ENCODE results near the gene MRPL34. TPM values are rescaled to one million over a fixed set of nuclear protein-coding genes. Genes with fewer than 3 reads are reported as not detected.
A peak's percentile ranks its signal among the peaks of the same experiment; 100 is the strongest.

The MRPL34 gene
- total and polyA plus RNA-seq, 3 experiments from 2014 or later = 136 to 227 (median 138) TPM

- DNase-seq = no peak
- POLR2A ChIA-PET = no interaction called here
- H3K36me3 ChIP-seq (ENCODE audit: insufficient read depth, low read length) = no peaks in the 10 kb centered on the region
- H3K4me3 Mint-ChIP-seq = peak overlapping the region in 2 of 7 donors; percentile 13 to 71
- H3K9me3 Mint-ChIP-seq = no peaks in the 10 kb centered on the region
- peaks cover 21% of the 10 kb centered on the region for H3K4me1 ChIP-seq (ENCODE audit: insufficient read depth, low read length)
- no peak overlapping the region for H3K27ac ChIP-seq (ENCODE audit: low read depth, low read length)
- no peaks in the 10 kb centered on the region for H3K27me3 ChIP-seq (ENCODE audit: insufficient read depth, low read length, poor library complexity, severe bottlenecking)
- H3K36me3 Mint-ChIP-seq = peaks cover 0 to 11% (median 0%) of the 10 kb centered on the region in 3 donors
- peaks cover 23 to 37% (median 28%) of the 10 kb centered on the region in 3 donors for H3K4me1 Mint-ChIP-seq
- no peaks in the 10 kb centered on the region for H3K9me3 ChIP-seq (ENCODE audit: low read length)
- H3K27ac Mint-ChIP-seq = peak overlapping the region in 2 of 8 donors; percentile 15 to 50
- CTCF ChIA-PET = no interaction called here
- H3K4me3 ChIP-seq (ENCODE audit: low read length) = no peak overlapping the region
- no peaks in the 10 kb centered on the region for H3K27me3 Mint-ChIP-seq
Observed at GRCh38 chr19:17300992-17301619, 4.6 kb upstream of the MRPL34 start.

DNA sequence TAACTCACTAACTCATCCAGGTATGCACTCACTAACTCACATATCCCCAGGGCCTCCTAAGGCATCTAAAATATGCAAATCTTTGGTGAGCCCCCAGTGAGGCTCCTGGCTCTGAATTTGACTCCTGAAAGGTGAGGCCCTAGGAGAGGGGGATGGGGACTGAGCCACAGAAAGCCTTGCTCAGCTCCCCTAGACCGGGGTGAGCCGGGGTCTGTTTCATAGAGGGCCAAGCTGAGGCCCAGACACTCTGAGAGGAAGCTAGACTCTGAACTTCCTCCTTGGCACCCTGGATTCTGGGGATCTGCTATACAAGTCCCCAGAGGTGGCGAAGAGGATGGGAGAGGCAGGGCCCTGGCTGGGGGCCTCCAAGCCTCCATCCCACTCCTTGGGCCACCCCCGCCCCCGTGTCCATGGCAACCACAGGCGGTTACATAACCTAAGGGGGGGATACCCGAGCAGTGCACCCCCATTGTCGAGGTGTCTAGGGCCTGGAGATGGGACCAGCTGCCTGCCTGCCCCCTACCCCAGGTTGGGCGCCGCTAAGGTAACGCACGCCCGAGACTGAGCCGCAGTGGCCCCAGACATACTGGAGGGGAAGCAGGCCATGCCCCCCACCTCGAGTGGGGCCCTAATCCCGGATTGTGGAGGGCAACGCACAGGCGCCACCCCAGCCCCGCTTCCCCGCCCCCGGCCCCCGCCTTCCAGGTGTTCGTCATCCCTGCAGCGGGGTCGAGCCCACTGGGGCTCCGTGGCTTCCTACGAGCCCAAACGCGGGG is 3.1 kb upstream of the MRPL34 start:
- peak overlapping the region in 6 of 8 donors; percentile 12 to 80 (median 57) for H3K27ac Mint-ChIP-seq

GRCh38 chr19:17303167-17303939 is 2.3 kb upstream of the MRPL34 start, which contains the start of gene ABHD8:
TSS of gene ABHD8 (minus strand) at chr19:17303425. CDS start at chr19:17301616, 1,809 bp downstream.
- ChIA-PET CTCF (interaction anchor here (0.6 to 1.5 kb wide), 6 partner anchors 9 to 193 kb away, joined by 3 to 8 read pairs (median 3); no protein-coding TSS in a partner anchor), POLR2A (interaction anchor here (0.9 kb wide), 1 partner anchor 11 kb away, joined by 3 read pairs; no protein-coding TSS in a partner anchor)
- Histone ChIP-seq H3K36me3 (ENCODE audit: insufficient read depth, low read length) (no peaks in the 10 kb centered on the region), H3K4me3 (ENCODE audit: low read length) (peak within 1 kb of the TSS; percentile 66), H3K27ac (ENCODE audit: low read depth, low read length) (peak within 1 kb of the TSS; percentile 53), H3K4me1 (ENCODE audit: insufficient read depth, low read length) (peaks cover 28% of the 10 kb centered on the region), H3K9me3 (ENCODE audit: low read length) (no peaks in the 10 kb centered on the region), H3K27me3 (ENCODE audit: insufficient read depth, low read length, poor library complexity, severe bottlenecking) (no peaks in the 10 kb centered on the region)
- DNase-seq = peak; percentile 88 to 94 (median 91)
- no peaks in the 10 kb centered on the region for H3K27me3 Mint-ChIP-seq
- no peaks in the 10 kb centered on the region for H3K9me3 Mint-ChIP-seq
- peak within 1 kb of the TSS; percentile 74 to 100 (median 78) for H3K4me3 Mint-ChIP-seq
- H3K27ac Mint-ChIP-seq = peak within 1 kb of the TSS; percentile 23 to 95 (median 71)
- peaks cover 0 to 5% (median 0%) of the 10 kb centered on the region in 3 donors for H3K36me3 Mint-ChIP-seq
- peaks cover 32 to 50% (median 41%) of the 10 kb centered on the region in 3 donors for H3K4me1 Mint-ChIP-seq

More for the DNA sequence above, 3.1 kb upstream of the MRPL34 start:
- peaks cover 28% of the 10 kb centered on the region for H3K4me1 ChIP-seq (ENCODE audit: insufficient read depth, low read length)
- peak overlapping the region; percentile 53 for H3K27ac ChIP-seq (ENCODE audit: low read depth, low read length)
- Mint-ChIP-seq H3K4me3 (peak overlapping the region; percentile 55 to 82 (median 74)), H3K36me3 (peaks cover 0 to 8% (median 0%) of the 10 kb centered on the region in 3 donors), H3K27me3 (no peaks in the 10 kb centered on the region), H3K9me3 (no peaks in the 10 kb centered on the region), H3K4me1 (peaks cover 28 to 44% (median 35%) of the 10 kb centered on the region in 3 donors)
- H3K36me3 ChIP-seq (ENCODE audit: insufficient read depth, low read length) = no peaks in the 10 kb centered on the region
- H3K9me3 ChIP-seq (ENCODE audit: low read length) = no peaks in the 10 kb centered on the region
- no peaks in the 10 kb centered on the region for H3K27me3 ChIP-seq (ENCODE audit: insufficient read depth, low read length, poor library complexity, severe bottlenecking)
- POLR2A ChIA-PET = interaction anchor here (0.9 kb wide), 1 partner anchor 88 kb away, joined by 3 read pairs; no protein-coding TSS in a partner anchor
- H3K4me3 ChIP-seq (ENCODE audit: low read length) = peak overlapping the region; percentile 66
- peak in 2 of 5 donors; percentile 17 to 67 for DNase-seq
- CTCF ChIA-PET = interaction anchor here (0.9 to 1.5 kb wide), 3 partner anchors 10 to 193 kb away, joined by 3 to 4 read pairs (median 3); no protein-coding TSS in a partner anchor

DNA sequence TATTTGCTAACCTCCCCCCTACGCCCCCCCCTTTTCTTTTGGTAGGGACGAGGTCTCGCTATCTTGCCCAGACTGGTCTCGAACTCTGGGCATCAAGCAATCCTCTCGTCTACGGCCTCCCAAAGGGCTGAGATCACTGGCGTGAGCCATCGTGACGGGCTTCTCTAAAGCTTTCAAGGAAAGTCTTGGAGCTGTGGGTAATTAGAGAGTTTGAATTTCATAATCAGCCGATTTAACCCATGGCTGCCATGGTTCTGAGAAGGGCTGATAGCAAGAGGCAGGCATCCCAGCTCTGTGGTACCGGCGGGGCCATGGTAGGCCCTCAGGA is 1.8 kb upstream of the MRPL34 start:
- peaks cover 30% of the 10 kb centered on the region for H3K4me1 ChIP-seq (ENCODE audit: insufficient read depth, low read length)
- Mint-ChIP-seq H3K4me3 (peak overlapping the region; percentile 74 to 100 (median 75)), H3K27me3 (no peaks in the 10 kb centered on the region), H3K9me3 (no peaks in the 10 kb centered on the region), H3K27ac (peak overlapping the region in 5 of 8 donors; percentile 23 to 90 (median 81)), H3K36me3 (peaks cover 0 to 4% (median 0%) of the 10 kb centered on the region in 3 donors), H3K4me1 (peaks cover 33 to 50% (median 42%) of the 10 kb centered on the region in 3 donors)
- H3K9me3 ChIP-seq (ENCODE audit: low read length) = no peaks in the 10 kb centered on the region
- H3K27ac ChIP-seq (ENCODE audit: low read depth, low read length) = peak overlapping the region; percentile 53
- no peak for DNase-seq
- CTCF ChIA-PET = interaction anchor here (0.6 to 1.8 kb wide), 7 partner anchors 9 to 192 kb away, joined by 3 to 8 read pairs (median 3); no protein-coding TSS in a partner anchor
- no peaks in the 10 kb centered on the region for H3K27me3 ChIP-seq (ENCODE audit: insufficient read depth, low read length, poor library complexity, severe bottlenecking)
- H3K36me3 ChIP-seq (ENCODE audit: insufficient read depth, low read length) = no peaks in the 10 kb centered on the region
- peak overlapping the region; percentile 66 for H3K4me3 ChIP-seq (ENCODE audit: low read length)
- POLR2A ChIA-PET = interaction anchor here (0.9 kb wide), 1 partner anchor 11 kb away, joined by 3 read pairs; no protein-coding TSS in a partner anchor

- H3K4me1 Mint-ChIP-seq = peaks cover 38 to 57% (median 48%) of the 10 kb centered on the region in 3 donors
- ChIA-PET CTCF (interaction anchor here (0.6 to 1.8 kb wide), 18 partner anchors 8 to 188 kb away, joined by 3 to 11 read pairs (median 4); partner anchors contain the start of genes BABAM1 and OCEL1), POLR2A (interaction anchor here (0.7 to 1.3 kb wide), 4 partner anchors 12 to 163 kb away, joined by 4 to 13 read pairs (median 6); partner anchors contain the start of gene ANO8)
- no peak for DNase-seq
- H3K9me3 ChIP-seq (ENCODE audit: low read length) = no peaks in the 10 kb centered on the region
- H3K4me3 ChIP-seq (ENCODE audit: low read length) = peak overlapping the region; percentile 92
- H3K27ac Mint-ChIP-seq = peak overlapping the region; percentile 23 to 99 (median 84)
- peaks cover 31% of the 10 kb centered on the region for H3K4me1 ChIP-seq (ENCODE audit: insufficient read depth, low read length)
- H3K36me3 Mint-ChIP-seq = peaks cover 0 to 8% (median 0%) of the 10 kb centered on the region in 3 donors
- H3K27me3 ChIP-seq (ENCODE audit: insufficient read depth, low read length, poor library complexity, severe bottlenecking) = no peaks in the 10 kb centered on the region
- no peaks in the 10 kb centered on the region for H3K9me3 Mint-ChIP-seq
- peaks cover 0 to 2% of the 10 kb centered on the region in 2 donors for H3K27me3 Mint-ChIP-seq
- peak overlapping the region; percentile 75 to 100 (median 89) for H3K4me3 Mint-ChIP-seq
- no peaks in the 10 kb centered on the region for H3K36me3 ChIP-seq (ENCODE audit: insufficient read depth, low read length)
- peak overlapping the region; percentile 43 for H3K27ac ChIP-seq (ENCODE audit: low read depth, low read length)
Observed at GRCh38 chr19:17304386-17305215, 1.1 kb upstream of the MRPL34 start.

DNA sequence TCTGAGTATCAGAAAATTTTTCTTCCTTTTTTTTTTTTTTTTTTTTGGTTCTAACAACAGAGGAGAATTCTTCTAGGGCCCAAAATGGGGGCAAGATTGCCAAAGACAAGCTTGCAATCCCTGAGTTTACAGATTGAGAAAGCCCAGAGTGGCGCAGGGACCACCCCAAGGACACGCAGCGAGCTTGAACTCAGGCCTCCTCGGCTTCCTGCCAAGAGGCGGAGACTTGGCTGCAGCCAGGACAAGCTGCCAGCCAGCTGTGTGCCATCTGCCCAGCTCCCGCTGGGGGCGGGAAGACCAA is 506 bp upstream of the MRPL34 start:
- Mint-ChIP-seq H3K9me3 (no peaks in the 10 kb centered on the region), H3K4me1 (peaks cover 40 to 61% (median 51%) of the 10 kb centered on the region in 3 donors), H3K27me3 (peaks cover 0 to 2% of the 10 kb centered on the region in 2 donors), H3K4me3 (peak overlapping the region; percentile 87 to 100 (median 90)), H3K27ac (peak overlapping the region; percentile 22 to 99 (median 84)), H3K36me3 (peaks cover 0 to 11% (median 0%) of the 10 kb centered on the region in 3 donors)
- no peaks in the 10 kb centered on the region for H3K9me3 ChIP-seq (ENCODE audit: low read length)
- DNase-seq = no peak
- H3K4me1 ChIP-seq (ENCODE audit: insufficient read depth, low read length) = peaks cover 35% of the 10 kb centered on the region
- CTCF ChIA-PET = interaction anchor here (0.6 to 1.8 kb wide), 14 partner anchors 8 to 87 kb away, joined by 3 to 11 read pairs (median 4); partner anchors contain the start of genes BABAM1 and OCEL1
- POLR2A ChIA-PET = interaction anchor here (0.7 to 1.3 kb wide), 4 partner anchors 12 to 162 kb away, joined by 4 to 13 read pairs (median 6); partner anchors contain the start of gene ANO8
- peak overlapping the region; percentile 92 for H3K4me3 ChIP-seq (ENCODE audit: low read length)
- no peaks in the 10 kb centered on the region for H3K36me3 ChIP-seq (ENCODE audit: insufficient read depth, low read length)
- H3K27ac ChIP-seq (ENCODE audit: low read depth, low read length) = peak overlapping the region; percentile 43
- H3K27me3 ChIP-seq (ENCODE audit: insufficient read depth, low read length, poor library complexity, severe bottlenecking) = no peaks in the 10 kb centered on the region

All from CD8-positive, alpha-beta memory T cell (primary cell).